HTERT RPE-1 (cell line): Measurements from ENCODE around the gene RPS6KA5.
"Not testable (repeated sequence)": the region's sequence is repeated elsewhere in the genome, so short reads cannot be mapped to it uniquely, and the experiment has no call there.

Experiments
- in situ Hi-C: fragments of 300-500 bp; cut with MboI; formaldehyde crosslinking; loops from 4 replicates; pipeline ENCODE4 v1.14.3; 2020; ENCODE audit warnings: low sequenced_read_pairs

The RPS6KA5 gene

DNA sequence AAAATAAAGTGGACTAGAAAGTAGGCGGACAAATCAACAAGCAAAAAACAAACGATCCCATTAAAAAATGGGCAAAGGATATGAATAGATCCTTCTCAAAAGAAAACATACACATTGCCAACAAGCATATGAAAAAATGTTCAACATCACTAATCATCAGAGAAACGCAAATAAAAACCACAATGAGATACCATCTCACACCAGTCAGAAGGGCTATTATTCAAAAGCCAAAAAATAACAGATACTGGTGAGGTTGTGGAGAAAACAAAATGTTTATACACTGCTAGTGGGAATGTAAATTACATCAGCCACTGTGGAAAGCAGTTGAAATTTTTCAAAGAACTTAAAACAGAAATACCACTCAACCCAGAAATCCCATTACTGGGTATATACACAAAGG lies 70.3 kb downstream of the RPS6KA5 start:
- in situ Hi-C loops = no loop called here

GRCh38 chr14:90987140-90987539 lies 73.3 kb downstream of the RPS6KA5 start:
- in situ Hi-C loops = no loop called here

DNA sequence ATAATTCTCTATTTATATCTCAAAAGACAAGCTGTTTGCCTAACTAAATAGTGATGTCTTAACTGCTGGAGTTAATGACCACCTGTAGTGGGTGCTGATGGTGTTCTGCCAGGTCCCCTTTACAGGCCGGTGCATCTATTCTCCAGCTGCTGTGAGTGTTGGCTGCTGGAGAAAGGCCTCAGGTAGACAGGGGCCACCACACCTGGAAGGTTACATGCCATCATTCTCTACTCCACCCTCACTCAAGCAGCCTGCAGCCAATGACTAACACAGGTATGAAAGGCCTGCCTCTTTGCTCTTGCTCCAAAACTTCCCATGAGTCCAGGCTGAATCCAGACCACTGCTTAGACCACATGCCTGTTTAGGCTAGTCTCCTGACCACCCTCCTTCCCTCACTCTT lies 73.9 kb downstream of the RPS6KA5 start:
- in situ Hi-C loops = no loop called here

DNA sequence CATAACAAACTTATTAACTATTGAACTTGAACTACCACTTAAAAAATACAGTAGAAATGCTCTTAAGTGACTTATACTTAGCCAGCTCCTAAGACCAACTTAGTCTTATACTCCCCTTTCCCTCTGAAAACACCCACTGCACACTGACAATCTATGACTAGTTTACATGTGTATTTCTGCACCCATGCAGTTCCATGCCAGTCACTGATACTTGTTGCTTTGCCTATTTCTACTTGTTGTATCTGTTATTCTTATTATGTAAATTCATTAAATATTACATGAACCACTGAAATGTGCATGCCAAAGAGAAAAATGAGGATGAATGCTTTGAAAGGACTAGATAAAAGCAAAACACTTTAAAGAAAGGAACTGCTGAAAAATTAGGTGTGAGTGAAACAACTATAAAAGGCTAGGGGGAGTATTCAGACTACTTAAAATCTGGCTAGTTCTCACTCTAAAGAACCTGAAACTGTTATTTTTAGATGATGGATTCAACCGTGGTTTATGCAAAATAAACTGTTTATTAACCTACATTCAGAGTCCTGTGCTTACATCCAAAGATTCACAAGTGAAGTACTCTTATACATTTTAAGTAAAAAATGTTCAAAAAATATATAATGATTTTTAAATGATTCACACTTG lies 74.7 kb downstream of the RPS6KA5 start:
- in situ Hi-C loops = no loop called here

- in situ Hi-C loops = no loop called here
These were observed 76.9 kb downstream of the RPS6KA5 start for GRCh38 chr14:90983560-90983959.

GRCh38 chr14:90981636-90982035 lies 78.8 kb downstream of the RPS6KA5 start:
- in situ Hi-C loops = no loop called here

DNA sequence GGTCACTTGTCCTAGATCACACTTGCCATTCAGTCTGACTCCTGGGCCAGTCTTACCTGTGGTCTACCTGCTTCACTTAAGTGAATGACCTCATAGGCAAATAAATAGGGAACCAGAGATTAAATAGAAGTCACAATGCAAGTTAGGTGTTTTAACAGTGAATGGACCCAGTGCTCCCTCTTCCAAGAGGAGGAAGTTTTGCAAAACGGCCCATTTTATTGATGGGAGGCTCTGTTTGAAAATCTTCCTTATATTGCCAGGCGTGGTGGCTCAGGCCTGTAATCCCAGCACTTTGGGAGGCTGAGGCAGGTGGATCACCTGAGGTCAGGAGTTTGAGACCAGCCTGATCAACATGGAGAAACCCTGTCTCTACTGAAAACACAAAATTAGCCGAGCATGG lies 79.8 kb downstream of the RPS6KA5 start:
- in situ Hi-C loops = not testable (repeated sequence)

DNA sequence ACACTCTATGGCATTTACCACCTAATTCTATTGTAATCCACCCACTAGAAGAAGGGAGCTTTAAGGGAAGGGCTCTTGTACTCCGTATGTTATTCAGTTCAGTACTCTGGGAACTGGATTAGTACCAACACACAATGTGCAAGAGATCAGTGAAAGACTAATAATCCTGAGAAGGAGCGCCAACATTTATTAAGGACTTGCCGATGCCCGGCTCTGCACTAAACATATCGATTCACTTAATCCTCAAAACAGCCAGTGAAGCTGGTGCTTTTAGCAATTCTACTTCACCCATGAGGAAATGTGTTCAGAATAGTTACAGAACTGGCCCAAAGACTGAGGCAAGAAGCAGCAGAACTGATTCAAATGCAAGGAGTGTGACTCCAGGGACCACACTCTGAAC lies 80.9 kb downstream of the RPS6KA5 start:
- in situ Hi-C loops = no loop called here

GRCh38 chr14:90976101-90976500 lies 84.3 kb downstream of the RPS6KA5 start:
- in situ Hi-C loops = no loop called here

GRCh38 chr14:90971687-90972086 lies 88.8 kb downstream of the RPS6KA5 start:
- in situ Hi-C loops = no loop called here

DNA sequence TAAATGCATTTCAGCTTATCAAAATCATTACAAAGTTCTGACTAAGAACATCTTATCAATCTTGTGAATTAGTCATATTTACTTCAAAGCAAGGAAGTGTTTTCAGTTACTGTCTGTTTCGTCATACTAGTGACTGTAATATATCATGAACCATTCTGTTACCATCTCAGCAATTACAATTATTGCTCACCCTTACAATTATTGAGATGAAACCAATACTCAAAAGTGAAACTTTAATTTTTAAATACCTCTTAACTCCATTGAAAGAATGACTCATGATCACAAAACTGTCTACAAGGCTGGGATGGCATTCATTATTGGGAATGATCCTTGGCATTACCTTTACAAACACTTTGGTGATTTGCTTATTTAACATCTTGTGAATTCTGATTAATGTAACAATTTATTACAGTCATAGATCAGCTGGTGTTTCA lies 90.3 kb downstream of the RPS6KA5 start:
- in situ Hi-C loops = no loop called here

- in situ Hi-C loops = no loop called here
These were observed 90.8 kb downstream of the RPS6KA5 start for GRCh38 chr14:90969531-90970166.

DNA sequence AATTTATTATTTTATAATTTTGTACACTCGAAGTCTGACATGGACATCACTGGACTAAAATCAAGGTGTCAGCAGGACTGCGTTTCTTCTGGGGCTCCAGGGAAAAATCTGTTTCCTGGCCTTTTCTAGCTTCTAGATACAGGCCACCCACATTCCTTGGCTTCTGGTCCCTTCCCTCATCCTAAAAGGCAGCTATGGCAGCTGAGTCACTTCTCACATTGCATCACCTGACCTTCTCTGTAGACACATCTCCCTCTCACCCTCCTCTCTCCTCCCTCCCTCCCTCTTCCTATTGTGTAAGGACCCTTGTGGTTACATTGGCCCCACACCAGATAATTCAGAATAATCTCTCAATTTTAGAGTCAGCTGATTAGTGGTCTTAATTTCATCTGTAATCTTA lies 92.4 kb downstream of the RPS6KA5 start:
- in situ Hi-C loops = no loop called here

DNA sequence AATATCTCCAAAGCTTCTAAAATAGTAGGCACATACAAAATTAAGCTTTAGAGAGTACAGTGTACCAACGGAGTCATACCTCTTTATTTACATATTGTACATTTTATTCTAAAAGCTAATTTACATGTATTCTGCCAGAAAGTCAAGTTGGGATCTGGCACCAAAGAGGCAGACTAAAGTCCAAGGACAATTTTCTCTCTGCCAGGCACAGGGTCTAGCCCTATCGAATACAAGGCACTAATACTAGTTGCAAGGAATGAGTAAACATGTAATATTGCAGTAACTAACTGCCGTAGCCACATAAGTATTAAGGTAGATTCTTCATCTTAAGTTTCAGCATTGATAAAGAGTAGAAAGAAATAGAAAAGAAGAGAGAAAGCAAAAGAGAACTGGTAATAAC lies 93.9 kb downstream of the RPS6KA5 start:
- in situ Hi-C loops = no loop called here

- in situ Hi-C loops = no loop called here
These were observed 94.7 kb downstream of the RPS6KA5 start for GRCh38 chr14:90965765-90966164.

DNA sequence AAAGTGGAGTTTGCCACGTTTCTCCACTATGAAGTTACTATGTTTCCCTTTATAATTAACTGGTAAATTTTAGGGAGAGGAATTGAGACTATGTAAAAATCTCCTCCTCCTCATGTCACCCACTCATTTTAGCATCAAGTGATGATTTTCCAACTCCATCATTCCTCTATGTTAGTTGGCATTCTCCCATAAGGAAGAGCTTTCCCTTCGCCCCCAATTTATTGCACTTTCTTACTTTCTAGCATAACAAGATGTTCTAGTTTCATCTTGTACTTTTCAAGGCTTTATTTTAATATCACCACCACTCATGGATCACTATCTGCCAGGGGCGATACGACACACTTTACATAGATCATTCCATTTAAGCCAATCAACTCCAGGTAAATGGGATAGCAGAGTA lies 97.1 kb downstream of the RPS6KA5 start:
- in situ Hi-C loops = no loop called here

DNA sequence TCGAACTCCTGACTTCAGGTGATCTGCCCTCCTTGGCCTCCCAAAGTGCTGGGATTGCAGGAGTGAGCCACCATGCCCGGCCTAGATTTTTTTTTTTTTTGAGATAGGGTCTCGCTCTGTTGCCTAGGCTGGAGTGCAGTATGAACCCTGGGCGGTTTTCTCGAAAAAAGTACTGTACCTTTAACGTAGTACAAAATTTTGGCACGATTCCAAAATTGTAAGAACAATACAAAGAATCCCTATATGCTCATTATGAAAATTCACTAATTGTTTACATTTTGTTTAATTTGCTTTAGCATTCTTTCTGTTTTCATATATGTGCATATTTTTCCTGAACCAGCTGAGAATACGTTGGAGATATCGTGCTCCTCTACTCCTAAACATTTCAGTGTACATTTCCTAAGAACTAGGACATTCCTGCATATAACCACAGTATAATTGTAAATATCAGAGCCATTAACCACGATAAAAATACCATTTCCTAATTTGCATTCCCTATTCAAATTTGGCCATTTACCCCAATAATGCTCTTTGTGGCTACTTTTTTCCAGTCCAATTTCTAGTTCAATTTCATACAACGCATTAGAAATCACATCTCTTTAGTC lies 97.8 kb downstream of the RPS6KA5 start:
- in situ Hi-C loops = no loop called here

- in situ Hi-C loops = no loop called here
These were observed 99.6 kb downstream of the RPS6KA5 start for GRCh38 chr14:90960818-90961217.

DNA sequence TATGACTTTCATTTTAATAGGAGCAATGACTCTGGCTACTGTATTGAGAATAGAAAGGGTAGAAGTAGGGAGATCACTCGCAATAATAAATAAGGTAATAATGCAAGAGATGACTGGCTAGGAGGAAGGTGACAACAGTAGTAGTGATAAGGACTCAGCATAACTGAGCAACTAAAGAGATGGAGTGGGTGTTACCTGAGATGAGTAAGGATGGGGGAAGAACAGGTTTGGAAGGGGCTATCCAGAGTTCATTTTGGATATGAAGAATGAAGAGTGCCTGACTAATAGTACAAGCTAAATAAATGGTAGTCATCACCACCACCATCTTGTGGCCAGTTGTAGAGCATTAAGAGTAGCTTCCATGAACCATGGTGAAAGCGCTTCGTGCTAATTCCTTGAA lies 101.1 kb downstream of the RPS6KA5 start:
- in situ Hi-C loops = no loop called here

GRCh38 chr14:90956273-90956672 lies 104.2 kb downstream of the RPS6KA5 start:
- in situ Hi-C loops = no loop called here

DNA sequence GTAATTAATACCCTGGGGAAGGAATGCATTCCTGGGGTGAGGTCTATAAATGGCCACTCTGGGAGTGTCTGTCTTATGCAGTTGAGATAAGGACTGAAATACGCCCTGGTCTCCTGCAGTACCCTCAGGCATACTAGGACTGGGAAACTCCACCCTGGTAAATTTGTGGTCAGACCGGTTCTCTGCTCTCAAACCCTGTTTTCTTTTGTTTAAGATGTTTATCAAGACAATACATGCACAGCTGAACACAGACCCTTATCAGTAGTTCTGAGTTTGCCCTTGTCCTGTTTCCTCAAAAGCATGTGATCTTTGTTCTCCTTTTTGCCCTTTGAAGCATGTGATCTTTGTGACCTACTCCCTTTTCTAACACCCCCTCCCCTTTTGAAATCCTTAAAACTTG lies 106.8 kb downstream of the RPS6KA5 start:
- in situ Hi-C loops = not testable (repeated sequence)

- in situ Hi-C loops = no loop called here
These were observed 117.1 kb downstream of the RPS6KA5 start for GRCh38 chr14:90943367-90943766.
